DMS153 treated with DMSO at 0.1 percent for 48 hours (cell line): Measurements from ENCODE around the gene SLC46A3.
"Not testable (repeated sequence)": the region's sequence is repeated elsewhere in the genome, so short reads cannot be mapped to it uniquely, and the experiment has no call there.

Experiments used
- DNase-seq: peaks from one replicate; lab custom pipeline; 2025; ENCODE audit not compliant: unreplicated experiment; lab: John Stamatoyannopoulos, UW

Gene SLC46A3

DNA sequence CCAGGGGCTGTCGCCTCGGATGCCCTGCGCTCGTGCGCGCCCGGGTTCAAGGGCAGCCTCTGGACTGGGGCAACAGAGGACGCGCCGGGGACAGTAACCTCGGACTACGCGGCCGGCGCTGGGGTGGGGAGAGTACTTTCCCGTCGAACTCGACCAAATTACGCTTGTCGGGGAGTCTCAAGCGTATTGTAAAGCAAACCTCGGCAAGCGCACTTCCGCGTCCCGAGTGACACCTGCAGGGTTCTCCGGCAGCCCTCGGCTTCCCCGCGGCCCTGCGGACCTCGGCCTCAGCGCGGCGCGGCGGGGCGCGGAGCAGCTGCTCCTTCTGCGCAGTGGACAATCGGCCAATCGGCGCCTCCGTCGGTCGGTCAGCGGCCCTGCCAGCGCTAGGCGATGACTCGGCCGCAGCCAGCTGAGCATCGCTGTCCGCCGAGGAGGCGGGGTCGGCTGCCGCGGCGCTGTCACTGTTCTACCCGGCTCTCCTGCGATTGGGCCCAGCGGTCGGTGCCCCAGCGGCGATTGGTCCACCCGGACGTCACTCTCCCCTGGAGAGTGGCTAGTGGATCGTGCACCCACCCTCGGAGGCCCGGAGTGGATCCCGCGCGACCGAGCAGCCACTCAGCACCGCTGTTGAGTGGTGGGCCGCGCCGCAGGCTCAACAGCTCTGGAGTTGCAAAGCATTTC, at the start of gene SLC46A3:
TSS of gene SLC46A3 (minus strand) at position 428 of the 684 bp plus-strand sequence. CDS start 972 bp downstream, outside the sequence.
- peak; percentile 85 for DNase-seq

GRCh38 chr13:28763887-28764286, 45.1 kb upstream of the SLC46A3 start:
- no peak for DNase-seq

DNA sequence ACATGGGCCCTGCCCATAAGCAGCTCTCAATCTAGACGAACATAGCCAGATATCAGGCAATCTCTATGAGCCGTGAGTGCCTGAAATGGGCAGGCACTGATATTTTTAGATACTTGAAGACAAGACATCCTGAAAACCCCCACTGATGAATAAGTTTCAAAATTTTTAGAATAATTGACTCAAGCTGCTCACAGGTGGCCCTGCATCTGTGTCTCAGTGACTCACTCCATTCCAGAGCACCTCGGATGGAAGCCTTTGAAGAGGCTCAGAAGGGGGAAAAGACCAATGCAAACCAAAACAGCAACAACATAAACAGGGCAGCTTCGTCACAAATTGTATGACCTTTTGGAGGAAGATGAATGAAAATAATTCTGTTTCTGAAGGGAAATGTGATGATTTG, 42.8 kb upstream of the SLC46A3 start:
- DNase-seq, result no peak

- DNase-seq, result no peak
Measured at GRCh38 chr13:28755546-28755870, 36.7 kb upstream of the SLC46A3 start.

GRCh38 chr13:28754698-28755545, 36.2 kb upstream of the SLC46A3 start:
- DNase-seq, result no peak

- DNase-seq, result no peak
Measured at GRCh38 chr13:28753946-28754345, 35.2 kb upstream of the SLC46A3 start.

GRCh38 chr13:28753208-28753892, 34.6 kb upstream of the SLC46A3 start:
- no peak for DNase-seq

- no peak for DNase-seq
Measured at GRCh38 chr13:28751175-28751960, 32.6 kb upstream of the SLC46A3 start.

- no peak for DNase-seq
Measured at GRCh38 chr13:28750187-28751045, 31.6 kb upstream of the SLC46A3 start.

DNA sequence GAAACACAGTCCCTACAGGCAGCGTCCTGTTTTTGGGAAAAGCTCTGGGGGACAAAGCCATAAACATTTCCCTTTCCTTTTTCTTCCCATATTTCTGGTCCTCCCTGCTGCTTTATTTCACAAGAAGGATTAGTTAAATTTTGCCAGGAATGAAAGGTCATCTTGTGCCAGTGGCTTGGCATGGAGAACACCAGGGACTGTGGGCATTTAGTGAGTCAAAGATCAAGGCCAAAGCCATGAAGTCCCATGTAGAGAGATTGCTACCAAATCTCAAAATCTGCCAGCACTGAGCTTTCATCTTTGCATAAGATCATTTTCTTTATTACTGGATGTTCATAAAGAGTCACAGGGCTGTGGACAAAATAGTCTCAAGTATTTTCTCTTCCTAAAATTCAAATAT, 29.1 kb upstream of the SLC46A3 start:
- DNase-seq, result no peak

GRCh38 chr13:28746287-28746612, 27.5 kb upstream of the SLC46A3 start:
- no peak for DNase-seq

DNA sequence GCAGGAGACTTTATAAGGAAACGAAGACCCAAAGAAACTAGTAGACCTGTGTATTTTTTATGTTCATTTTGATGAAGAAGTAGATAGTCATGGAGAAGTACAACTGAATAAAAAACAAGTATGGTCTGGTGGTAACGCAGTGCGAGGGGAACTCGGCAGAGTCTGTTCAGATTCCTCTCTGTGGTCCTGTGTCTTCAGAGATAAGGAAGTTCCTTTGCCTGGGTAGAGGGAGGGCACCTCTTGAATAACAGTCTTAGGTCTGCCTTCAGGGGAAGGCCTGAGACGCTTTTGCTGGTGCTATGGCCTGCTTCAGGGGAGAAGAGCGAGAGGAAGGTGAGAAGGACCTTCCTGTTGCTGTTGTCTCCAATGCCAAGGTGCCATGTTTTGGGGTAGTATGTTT, 25.9 kb upstream of the SLC46A3 start:
- DNase-seq, result no peak

GRCh38 chr13:28744091-28744536, 25.3 kb upstream of the SLC46A3 start:
- DNase-seq, result no peak

DNA sequence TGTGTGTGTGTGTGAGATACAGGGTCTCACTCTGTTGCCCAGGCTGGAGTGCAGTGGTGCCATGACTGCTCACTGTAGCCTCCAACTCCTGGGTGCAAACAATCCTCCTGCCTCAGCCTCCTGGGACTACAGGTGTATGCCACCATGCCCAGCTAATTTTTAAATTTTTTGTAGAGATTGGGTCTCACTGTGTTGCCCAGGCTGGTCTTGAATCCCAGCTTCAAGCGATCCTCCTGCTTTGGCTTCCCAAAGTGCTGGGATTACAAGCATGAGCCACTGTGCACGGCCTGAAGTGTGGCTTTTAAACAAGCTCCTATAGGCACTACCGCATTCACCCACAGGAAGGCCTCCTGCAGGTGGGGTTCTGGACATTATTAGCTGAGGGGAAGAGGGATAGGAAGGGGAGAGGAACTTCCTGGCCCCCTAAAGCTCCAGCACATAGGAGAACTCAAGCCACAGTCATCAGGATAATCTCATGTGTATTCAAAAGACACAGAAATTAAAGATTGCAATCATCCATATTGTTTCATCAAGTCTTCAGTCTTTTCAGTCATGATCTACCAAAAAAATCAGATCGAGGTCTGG, 24.8 kb upstream of the SLC46A3 start:
- no peak for DNase-seq

- DNase-seq, result no peak
Measured at GRCh38 chr13:28743020-28743419, 24.2 kb upstream of the SLC46A3 start.

DNA sequence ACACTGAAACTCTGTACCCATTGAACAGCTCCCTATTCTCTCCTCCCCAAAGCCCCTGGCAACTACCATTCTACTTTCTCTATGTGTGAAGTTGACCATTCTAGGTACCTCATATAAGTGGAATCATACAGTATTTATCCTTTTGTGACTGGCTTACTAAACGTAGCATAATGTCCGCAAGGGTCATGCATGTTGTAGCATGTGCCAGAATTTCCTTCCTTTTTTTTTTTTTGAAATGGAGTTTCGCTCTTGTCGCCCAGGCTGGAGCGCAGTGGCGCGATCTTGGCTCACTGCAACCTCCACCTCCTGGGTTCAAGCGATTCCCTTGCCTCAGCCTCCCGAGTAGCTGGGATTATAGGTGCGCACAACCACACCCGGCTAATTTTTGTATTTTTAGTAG, 23.7 kb upstream of the SLC46A3 start:
- DNase-seq, result not testable (repeated sequence)

- DNase-seq, result no peak
Measured at GRCh38 chr13:28741084-28741491, 22.3 kb upstream of the SLC46A3 start.

DNA sequence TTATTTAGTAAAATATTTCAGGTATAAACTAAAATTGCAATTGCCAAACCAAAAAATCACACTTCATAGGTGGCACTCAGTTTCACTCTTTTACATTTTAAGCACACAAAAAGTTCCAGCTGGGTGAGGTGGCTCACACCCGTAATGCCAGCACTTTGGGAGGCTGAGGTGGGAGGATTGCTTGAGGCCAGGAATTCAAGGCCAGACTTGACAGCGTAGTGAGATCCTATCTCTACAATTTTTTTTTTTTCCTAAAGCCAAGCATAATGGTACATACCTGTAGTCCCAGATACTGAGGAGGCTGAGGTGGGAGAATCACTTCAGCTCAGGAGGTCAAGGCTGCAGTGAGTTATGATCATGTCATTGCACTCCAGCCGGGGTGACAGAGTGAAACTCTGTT, 20.6 kb upstream of the SLC46A3 start:
- DNase-seq, result no peak

- DNase-seq, result no peak
Measured at GRCh38 chr13:28735481-28736029, 16.8 kb upstream of the SLC46A3 start.

DNA sequence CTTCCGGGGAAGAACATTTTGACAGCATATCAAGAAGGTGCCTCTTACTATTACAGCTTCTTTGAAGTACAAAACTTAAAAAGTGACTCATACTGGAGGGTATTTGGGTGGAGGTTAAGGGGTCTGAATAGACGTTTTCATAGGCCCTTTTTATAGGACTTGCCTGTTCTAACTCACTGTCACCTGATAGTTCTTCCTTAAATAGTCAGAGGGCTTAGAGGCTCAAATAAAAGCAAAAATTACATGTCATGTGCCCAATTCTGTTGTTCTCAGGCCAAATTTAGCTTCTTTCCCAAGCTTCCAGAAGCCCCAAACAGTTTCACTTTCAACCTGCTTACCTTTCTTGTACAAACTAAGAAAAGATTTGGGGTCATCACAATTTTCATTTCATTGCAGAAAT, 16.1 kb upstream of the SLC46A3 start:
- DNase-seq, result no peak
